Smooth muscle cell of the coronary artery (primary cell): ENCODE results near the gene MYL9. TPM values are rescaled to one million over a fixed set of nuclear protein-coding genes. Genes with fewer than 3 reads are reported as not detected.

ENCODE experiments used
- total RNA-seq: library from RNA; depleted of rRNA; stranded (reverse); fragments of >200 nt; gene quantifications from 2 replicates; pipeline ENCODE4 v1.2.3, GENCODE V29; 2014; ENCODE audit warnings: low replicate concordance

MYL9 gene
- total RNA-seq = 5.6 and 13.4 TPM in 2 replicates

DNA sequence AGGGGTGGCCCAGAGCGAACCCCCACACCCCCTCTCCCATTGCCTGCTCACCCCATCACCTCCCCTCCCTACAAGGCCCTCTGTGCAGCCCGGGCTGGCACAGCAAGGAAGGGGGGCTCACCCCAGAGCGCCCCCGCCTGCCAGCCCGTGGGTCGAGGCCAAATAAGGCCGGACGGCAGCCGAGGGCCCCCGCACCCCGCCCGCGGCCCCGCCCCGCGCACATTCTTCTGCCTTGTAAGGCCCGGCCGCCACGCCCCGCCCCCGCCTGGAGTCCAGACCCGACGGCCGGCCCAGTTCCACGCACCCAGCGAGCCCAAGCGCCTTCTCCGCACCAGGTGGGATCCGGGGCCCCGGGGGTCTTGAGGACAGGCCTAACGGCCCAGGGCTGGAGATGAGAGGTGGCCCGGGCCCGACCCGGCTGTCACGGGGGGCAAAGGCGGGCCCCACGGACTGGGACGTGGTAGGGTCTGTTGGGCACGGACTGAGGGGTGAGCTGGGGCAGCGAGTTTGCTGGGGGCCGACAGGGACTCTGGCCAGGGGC, at the start of gene MYL9:
MYL9 (plus strand) TSS at position 293 of the 541 bp plus-strand sequence. CDS start 3,366 bp downstream, outside the sequence.

DNA sequence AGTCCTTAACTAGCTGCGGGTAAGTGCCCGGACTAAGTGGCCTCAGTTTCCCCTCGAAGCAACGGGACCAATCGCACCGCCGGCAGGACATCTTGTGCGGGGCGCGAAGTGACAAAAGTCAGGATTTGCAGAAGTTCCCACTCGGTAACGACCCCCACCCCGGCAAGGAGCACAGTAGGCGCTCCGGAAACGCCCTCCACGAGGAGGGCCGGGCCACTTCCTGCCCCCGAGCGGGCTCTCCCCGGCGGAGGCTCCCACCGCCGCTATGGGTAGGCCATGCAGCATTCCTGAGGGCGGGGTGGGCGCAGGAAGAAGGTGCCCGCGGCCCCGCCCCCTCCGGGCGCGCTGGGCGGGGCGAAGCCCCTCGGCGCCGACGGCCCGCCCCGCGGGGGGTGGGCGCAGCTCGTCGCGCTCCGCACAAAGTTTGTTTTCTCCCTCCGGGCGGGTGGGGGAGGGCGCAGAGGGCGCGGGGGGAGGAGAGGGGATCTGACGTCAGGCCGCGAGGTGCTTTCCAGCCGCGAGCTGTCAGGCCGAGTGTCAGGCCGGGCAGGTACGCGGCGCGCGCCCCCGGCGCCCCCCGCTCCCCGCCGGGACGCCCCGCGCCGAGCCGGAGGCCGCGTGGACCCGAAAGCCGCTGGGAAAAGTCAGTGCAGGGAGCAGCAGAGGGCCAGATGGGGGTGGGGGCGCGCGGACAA, 31.9 kb downstream of the MYL9 start, which contains the start of gene TGIF2:
TGIF2 (plus strand) TSS at position 495 of the 695 bp plus-strand sequence. CDS start 5,178 bp downstream, outside the sequence.

Other genes starting within 250 kb of the MYL9 start
- gene DLGAP4, start 235.2 kb upstream of the MYL9 start, total RNA-seq = 9.4 and 11.4 TPM in 2 replicates
- 1.8 and 12.1 TPM in 2 replicates for gene TGIF2, start 32.1 kb downstream of the MYL9 start, total RNA-seq
- 27.5 and 50.7 TPM in 2 replicates for gene RAB5IF, start 64.3 kb downstream of the MYL9 start, total RNA-seq
- gene SLA2, start 104.7 kb downstream of the MYL9 start, total RNA-seq = not detected in 2 replicates
- gene NDRG3, start 204.6 kb downstream of the MYL9 start, total RNA-seq = 16.5 and 17.7 TPM in 2 replicates
- 5.9 and 9.5 TPM in 2 replicates for gene DSN1, start 232.2 kb downstream of the MYL9 start, total RNA-seq